HG03039 (cell line): ENCODE results near the gene GSG1L.

Source experiments
- ATAC-seq: cut with Tn5 transposase; IDR thresholded peaks from one replicate; pipeline ENCODE4 v1.9.1; 2021; ENCODE audit warnings: mild to moderate bottlenecking, moderate library complexity; ENCODE audit not compliant: unreplicated experiment

Gene GSG1L

GRCh38 chr16:27862953-27863352 lies 200.6 kb downstream of the GSG1L start:
- no peak for ATAC-seq

- ATAC-seq: no peak
Measured at GRCh38 chr16:27860091-27860490, 203.4 kb downstream of the GSG1L start.

- no peak for ATAC-seq
Measured at GRCh38 chr16:27859020-27859419, 204.5 kb downstream of the GSG1L start.

- ATAC-seq: no peak
Measured at GRCh38 chr16:27853651-27854050, 209.9 kb downstream of the GSG1L start.

- no peak for ATAC-seq
Measured at GRCh38 chr16:27853101-27853500, 210.4 kb downstream of the GSG1L start.

GRCh38 chr16:27852681-27853080 lies 210.8 kb downstream of the GSG1L start:
- no peak for ATAC-seq

- no peak for ATAC-seq
Measured at GRCh38 chr16:27852116-27852515, 211.4 kb downstream of the GSG1L start.

GRCh38 chr16:27851586-27851985 lies 211.9 kb downstream of the GSG1L start:
- ATAC-seq: no peak

GRCh38 chr16:27849621-27850020 lies 213.9 kb downstream of the GSG1L start:
- no peak for ATAC-seq

GRCh38 chr16:27847030-27847550 lies 216.4 kb downstream of the GSG1L start:
- no peak for ATAC-seq

- no peak for ATAC-seq
Measured at GRCh38 chr16:27844826-27845225, 218.7 kb downstream of the GSG1L start.

GRCh38 chr16:27843800-27844199 lies 219.7 kb downstream of the GSG1L start:
- no peak for ATAC-seq

- ATAC-seq: no peak
Measured at GRCh38 chr16:27841911-27842310, 221.6 kb downstream of the GSG1L start.

- no peak for ATAC-seq
Measured at GRCh38 chr16:27841061-27841801, 222.3 kb downstream of the GSG1L start.

- no peak for ATAC-seq
Measured at GRCh38 chr16:27840311-27841060, 223.0 kb downstream of the GSG1L start.

GRCh38 chr16:27839419-27839818 lies 224.1 kb downstream of the GSG1L start:
- no peak for ATAC-seq

- ATAC-seq: no peak
Measured at GRCh38 chr16:27838536-27839175, 224.9 kb downstream of the GSG1L start.

- no peak for ATAC-seq
Measured at GRCh38 chr16:27829975-27830374, 233.5 kb downstream of the GSG1L start.

- no peak for ATAC-seq
Measured at GRCh38 chr16:27828671-27829070, 234.8 kb downstream of the GSG1L start.

- no peak for ATAC-seq
Measured at GRCh38 chr16:27827765-27828164, 235.7 kb downstream of the GSG1L start.

GRCh38 chr16:27826893-27827289 lies 236.6 kb downstream of the GSG1L start:
- ATAC-seq: no peak
